MM.1S (cell line): ENCODE data around the gene FAM118B.

ENCODE experiments used
- CTCF ChIP-seq: fragments of 300-600 bp; sonication (generic); IDR thresholded peaks from 2 replicates; pipeline ENCODE4 v1.5.1; 2016; ENCODE audit warnings: antibody characterized with exemption, low read length, mixed read lengths
- EZH2 ChIP-seq: fragments of 300-600 bp; sonication (generic); optimal IDR thresholded peaks from 2 replicates; pipeline ENCODE3; 2017; ENCODE audit warnings: low read depth, mild to moderate bottlenecking, antibody characterized with exemption, low read length, mixed read lengths

- TF ChIP-seq CTCF, result no peak
- no peak for TF ChIP-seq EZH2
Measured at GRCh38 chr11:126281245-126281644, 69.7 kb downstream of the FAM118B start.
